Left colon (tissue), 2 donors: ENCODE data around the gene KRTAP2-4. TPM values are rescaled to one million over a fixed set of nuclear protein-coding genes. Genes with fewer than 3 reads are reported as not detected.
"Not testable (repeated sequence)": the region's sequence is repeated elsewhere in the genome, so short reads cannot be mapped to it uniquely, and the experiment has no call there.

Source experiments
- ATAC-seq: fragments of 200-7000 bp; cut with Tn5 transposase; one replicate; pipeline ENCODE4 v1.9.1; 2020; ENCODE audit warnings: mild to moderate bottlenecking, moderate library complexity
- DNase-seq, 2 donors: peaks; one replicate each; pipeline ENCODE4 v3.0.0-alpha.2; 2020
- intact Hi-C, 2 donors: fragments of 100-400 bp; cut with DNase I in 1 of 2; cut with micrococcal nuclease in 1 of 2; formaldehyde crosslinking; loops; one replicate each; pipeline versions ENCODE4 v1.11.2 to v1.14.0; 2022; cut with DNase I, micrococcal nuclease
- total RNA-seq, 2 donors: library from RNA; stranded (reverse); fragmentation: NEBNext Ultra II Directional; extraction: Animal tissue kit (Norgen Biotek cat#: 25700); gene quantifications; one replicate each; pipeline ENCODE4 v1.2.1, GENCODE V29; 2021
- donor health status: DM: no; HTN: no; CAD: no.
- donor health status: DM: yes; HTN: yes; CAD: no.

Gene KRTAP2-4
- total RNA-seq, 2 donors from 2014 or later: not detected

DNA sequence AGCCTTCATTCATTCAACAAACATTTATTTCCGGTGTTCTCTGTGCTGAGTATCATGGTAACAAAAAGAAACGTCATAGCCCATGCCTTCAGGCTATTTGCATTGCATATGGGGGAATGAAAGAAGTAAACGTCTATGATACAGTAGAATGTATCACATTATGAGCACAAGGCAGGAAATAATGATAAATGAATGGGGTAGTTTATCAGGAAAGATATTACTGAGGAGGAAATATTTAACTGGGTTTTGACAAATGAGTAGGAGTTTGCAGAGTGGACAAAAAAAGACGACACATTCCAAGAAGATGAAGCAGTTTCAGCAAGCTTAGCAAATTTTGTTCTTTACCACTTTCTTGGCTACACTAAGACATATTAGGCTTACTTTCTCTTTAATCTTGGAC is 16.9 kb upstream of the KRTAP2-4 start:
- no peak for DNase-seq
- ATAC-seq: no peak
- intact Hi-C loops: no loop called here

DNA sequence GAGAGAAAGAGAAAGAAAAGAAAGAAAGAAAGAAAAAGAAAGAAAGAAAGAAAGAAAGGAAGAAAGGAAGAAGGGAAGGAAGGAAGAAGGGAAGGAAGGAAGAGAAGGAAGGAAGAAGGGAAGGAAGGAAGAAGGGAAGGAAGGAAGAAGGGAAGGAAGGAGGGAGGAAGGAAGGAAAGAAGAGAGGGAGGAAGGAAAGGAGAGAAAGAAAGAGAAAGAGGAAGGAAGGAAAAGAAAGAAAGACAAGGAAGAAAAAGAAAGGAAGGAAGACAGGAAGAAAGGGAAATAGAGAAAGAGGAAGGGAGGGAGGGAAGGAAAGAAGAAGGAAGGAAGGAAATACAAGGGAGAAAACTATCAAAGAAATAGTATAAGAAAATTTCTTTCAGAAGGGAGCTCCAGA is 11.1 kb upstream of the KRTAP2-4 start:
- DNase-seq: no peak
- no peak for ATAC-seq
- intact Hi-C loops: no loop called here

DNA sequence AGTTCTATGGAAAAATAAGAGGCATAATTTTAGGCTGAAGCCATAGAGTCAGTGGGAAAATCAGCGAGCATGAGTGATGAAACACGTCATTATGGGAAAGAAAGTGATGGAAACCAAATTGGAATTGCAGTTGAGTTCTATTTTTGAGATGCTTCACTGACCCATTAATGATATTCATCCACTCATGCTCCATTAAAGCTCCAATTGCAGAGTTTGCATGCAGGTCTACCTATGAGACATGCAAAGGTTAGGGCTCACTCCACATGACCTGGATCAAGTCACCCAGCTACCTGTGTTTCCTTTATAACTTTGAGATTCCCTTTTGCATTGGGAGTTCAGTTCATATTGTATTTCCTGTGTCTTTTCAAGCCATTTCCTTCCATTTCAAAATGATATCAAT is 8.0 kb upstream of the KRTAP2-4 start:
- ATAC-seq (no peak), DNase-seq (no peak)
- intact Hi-C loops: no loop called here

DNA sequence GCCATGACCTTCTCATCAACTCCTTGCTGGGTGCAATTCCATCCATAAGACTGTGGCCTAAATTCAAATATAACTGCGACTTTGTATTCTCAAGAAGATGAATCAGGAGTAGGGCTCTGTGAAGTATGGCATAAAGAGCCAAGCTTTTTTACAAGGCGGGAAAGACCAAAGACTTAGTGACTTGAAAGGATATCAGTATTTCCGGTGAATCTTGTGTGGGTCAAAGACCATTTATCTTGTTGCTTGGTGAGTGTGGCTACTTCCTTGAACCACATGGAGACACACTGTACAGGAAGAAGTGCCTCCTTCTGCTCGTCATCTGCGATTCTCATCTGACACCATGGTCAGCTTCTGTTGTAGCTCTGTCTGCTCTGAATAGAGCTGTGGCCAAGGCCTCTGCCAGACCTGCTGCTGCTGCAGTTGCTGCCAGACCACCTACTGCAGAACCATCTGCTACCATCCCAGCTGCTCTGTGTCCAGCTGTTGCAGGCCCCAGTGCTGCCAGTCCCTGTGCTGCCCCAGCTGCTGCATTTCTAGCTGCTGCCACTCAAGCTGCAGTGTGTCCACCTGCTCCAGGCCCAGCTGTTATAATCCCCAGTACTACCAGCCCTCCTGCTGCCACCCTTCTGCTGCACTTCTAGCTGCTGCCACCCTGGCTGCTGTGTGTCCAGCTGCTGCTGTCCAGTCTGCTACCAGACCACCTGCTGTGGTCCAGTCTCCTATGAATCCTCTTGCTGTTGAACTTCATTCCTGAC is 6.1 kb upstream of the KRTAP2-4 start:
- ATAC-seq (no peak), DNase-seq (no peak)
- intact Hi-C loops: no loop called here

DNA sequence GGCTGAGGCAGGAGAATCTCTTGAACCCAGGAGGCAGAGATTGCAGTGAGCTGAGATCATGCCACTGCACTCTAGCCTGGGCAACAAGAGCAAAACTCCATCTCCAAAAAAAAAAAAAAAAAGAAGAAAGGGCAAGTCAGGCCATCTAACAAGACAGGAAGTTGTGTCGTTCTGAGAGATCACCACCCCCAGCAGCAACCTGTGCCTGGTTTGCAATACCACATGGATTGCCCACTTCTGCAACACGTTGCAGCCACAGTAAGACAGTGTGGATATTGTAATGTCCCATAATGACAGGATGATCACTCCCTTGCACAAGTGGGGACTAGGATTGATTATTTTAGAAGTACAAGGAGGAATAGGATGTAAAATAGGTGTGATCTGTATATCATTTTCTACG is 3.4 kb upstream of the KRTAP2-4 start:
- intact Hi-C loops: no loop called here
- ATAC-seq (no peak), DNase-seq (no peak)

DNA sequence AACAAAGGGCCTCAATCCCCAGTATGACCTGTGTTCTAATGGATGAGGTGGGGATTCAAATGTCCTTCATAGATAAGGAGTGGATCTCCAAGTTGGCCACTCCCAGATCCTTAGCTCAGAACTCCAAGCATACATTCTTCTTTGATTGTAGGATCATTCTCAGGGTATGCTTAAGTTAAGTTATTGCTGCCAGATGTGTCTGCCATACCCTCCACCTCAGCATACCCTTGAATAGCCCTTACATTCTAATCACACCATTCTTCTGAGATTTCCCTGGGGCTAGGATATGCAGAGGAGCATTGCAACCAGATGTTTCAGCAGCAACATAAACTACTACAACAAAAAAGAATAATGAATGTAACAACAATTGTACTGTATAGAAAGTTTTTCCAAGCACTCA is 1.6 kb upstream of the KRTAP2-4 start:
- DNase-seq (no peak), ATAC-seq (no peak)
- intact Hi-C loops: no loop called here

DNA sequence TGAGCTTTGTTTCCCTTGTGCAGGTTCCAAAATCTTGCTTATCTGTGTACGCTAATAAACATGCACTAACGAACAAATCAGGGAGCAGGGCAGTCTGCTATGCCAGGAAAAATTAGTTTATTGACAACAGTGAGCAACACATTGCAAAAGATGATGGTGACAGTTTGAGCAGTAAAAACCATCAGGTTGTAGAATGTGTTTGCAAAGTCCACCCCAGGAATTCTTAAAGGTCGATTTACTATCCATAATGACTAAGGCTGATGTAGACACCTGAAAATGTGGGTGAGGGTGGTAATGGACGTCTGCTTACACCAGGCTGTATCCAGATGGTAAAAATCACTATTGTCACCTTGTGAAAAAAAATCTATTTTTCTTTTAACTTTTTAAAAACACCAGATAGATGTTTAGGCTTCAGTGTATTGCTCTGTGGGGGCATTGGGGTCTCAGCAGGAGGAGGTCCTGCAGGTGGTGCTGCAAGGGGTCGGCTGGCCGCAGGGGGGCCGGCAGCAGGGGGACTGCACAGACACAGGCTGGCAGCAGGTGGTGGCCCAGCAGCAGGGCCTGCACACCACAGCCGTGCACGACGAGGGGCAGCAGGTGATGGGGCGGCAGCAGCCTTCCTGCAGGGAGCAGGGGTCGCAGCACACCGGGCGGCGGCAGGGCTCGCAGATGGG is 526 bp downstream of the KRTAP2-4 start:
- intact Hi-C loops, ATAC-seq, DNase-seq: not testable (repeated sequence)

DNA sequence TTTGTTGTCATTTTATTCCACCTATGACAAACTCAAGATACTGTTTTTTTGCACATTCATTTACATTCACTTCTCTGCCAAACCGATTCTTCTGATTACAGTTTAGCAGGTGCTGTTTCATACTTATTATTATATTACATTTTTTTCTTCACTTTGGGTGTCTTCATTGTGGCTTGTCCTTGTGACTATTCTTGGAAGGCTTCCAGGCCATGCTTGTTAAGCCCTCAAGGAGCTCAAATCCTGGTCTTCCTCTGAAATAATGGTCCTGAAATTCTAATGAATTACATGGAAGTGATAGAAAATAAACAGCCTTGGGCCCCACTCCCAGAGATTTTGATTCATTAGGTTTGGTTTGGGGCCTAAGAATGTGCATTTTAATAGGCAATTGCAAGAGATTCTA is 1.4 kb downstream of the KRTAP2-4 start:
- ATAC-seq (no peak), DNase-seq (no peak)
- intact Hi-C loops: no loop called here

DNA sequence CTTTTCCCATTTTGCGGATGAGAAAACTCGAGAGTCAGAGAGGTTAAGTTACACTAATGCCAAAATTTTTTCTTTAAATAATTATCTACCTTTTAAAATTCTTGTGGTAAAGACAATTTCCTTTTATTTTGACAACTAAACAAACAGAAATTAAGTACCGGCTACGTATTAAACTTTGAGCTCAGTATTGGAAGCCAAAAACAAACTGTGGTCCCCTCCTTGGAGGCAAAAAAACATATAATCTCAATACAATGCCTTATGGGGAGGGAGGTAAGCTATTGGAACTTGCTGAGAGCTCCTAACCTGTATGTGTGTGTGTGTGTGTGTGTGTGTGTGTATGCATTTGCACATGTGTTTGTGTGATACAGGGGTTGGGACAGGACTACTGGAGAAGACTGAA is 2.2 kb downstream of the KRTAP2-4 start:
- intact Hi-C loops: no loop called here
- DNase-seq (no peak), ATAC-seq (no peak)

DNA sequence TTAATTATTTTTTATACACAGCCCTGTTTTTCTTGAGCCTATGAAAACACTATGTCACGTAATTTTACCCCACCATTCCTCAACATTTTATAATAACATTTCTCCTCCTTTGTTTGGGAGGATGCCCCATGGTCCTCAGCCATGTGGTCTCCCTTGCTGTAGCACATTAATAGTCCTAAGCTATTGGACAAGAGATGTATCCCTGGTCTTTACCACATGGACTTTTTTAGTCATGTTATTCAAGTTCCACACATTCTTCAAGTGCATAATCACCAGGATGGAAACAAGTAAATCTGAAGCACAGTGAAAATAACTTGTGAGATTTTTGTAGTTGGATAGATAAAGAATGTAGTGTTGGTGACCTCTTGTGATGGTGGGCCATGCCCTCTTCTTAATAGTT is 3.7 kb downstream of the KRTAP2-4 start:
- intact Hi-C loops: no loop called here
- ATAC-seq (no peak), DNase-seq (no peak)

DNA sequence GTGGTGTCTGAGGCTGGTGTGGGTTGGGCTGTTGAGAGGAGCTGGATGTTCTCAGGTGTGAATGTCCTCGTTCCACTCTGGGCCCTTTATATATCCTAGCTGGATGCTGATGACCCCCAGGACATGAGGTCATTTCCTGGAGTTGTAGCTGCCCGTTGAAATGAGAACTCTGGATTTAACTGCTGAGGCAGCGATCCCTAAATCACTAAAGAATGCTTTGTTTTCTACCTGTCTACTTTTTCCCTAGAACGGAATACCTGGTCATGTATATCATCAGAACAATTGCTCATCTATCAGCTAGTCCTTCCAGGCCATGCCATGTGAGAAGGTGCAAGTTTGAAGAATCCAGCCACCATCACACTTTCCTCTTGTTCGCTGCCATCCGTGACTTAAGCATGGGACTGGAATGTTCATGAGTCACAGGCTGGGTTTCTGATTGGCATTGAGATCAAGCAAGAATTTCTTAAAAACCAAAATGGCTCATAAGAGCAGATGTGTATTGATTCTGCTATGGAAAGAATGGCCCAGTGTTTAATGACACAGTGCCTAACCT is 5.6 kb downstream of the KRTAP2-4 start, which contains the start of gene KRTAP2-3:
Gene KRTAP2-3 (minus strand): TSS at position 63 of the 553 bp plus-strand sequence. CDS start 64 bp downstream, outside the sequence.
- intact Hi-C loops: no loop called here
- no peak for ATAC-seq
- no peak for DNase-seq

DNA sequence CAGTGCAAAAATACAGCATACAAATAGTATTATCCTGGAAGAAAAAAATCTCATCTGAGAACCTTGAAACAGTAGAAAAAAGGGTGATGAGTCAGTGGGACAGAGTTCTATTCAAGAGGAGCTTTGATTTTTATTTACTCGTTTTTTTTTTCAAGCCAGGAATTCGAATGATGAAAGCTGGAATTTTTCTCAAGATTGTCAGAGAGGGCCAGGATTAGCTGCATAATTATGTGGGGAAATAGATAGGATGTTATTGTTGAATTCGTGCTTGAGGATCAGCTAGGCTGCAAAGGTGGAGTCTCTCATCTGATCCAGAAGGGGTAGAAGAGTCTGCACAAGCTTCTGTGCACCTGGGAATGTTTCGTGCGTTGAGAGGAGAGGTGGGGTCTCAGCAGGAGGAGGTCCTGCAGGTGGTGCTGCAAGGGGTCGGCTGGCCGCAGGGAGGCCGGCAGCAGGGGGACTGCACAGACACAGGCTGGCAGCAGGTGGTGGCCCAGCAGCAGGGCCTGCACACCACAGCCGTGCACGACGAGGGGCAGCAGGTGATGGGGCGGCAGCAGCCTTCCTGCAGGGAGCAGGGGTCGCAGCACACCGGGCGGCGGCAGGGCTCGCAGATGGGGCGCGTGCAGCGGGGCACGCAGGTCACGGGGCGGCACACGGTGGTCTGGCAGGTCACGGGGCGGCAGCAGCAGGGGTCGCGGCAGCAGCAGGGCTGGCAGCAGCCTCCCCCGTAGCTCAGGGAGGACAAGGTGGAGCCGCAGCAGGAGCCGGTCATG is 6.2 kb downstream of the KRTAP2-4 start:
- intact Hi-C loops, DNase-seq, ATAC-seq: not testable (repeated sequence)

DNA sequence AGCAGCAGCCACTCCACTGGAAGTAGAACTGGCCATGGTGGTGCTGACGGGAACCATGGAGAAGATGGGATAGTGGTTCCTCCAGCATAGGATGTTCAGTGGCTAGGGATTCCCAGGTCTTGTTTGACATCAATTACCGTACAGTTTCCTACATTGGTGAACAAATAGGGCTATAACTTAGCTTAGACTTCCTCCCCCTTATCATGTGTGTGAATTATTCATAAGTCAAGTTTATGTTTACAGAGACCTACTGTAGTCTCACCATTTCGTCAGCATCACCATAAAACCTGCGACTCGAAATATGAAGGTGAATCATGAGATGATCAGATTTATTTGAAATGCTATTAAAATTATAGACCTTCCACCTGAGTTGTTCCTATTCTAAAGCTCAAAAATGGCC is 6.9 kb downstream of the KRTAP2-4 start:
- no peak for ATAC-seq
- intact Hi-C loops: no loop called here

DNA sequence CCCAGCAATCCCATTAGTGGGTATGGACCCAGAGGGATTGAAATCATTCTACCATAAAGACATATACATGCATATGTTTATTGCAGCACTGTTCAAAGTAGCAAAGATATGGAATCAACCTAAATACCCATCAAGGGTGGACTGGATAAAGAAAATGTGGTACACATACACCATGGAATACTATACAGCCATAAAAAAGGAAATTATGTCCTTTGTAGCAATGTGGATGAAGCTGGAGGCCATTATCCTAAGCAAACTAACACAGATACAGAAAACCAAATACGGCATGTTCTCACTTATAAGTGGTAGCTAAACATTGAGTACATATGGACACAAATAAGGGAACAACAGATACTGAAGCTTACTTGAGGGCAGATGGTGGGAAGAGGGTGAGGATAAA is 8.1 kb downstream of the KRTAP2-4 start:
- intact Hi-C loops: no loop called here

More for the DNA sequence above, 6.9 kb downstream of the KRTAP2-4 start:
- DNase-seq: no peak

DNA sequence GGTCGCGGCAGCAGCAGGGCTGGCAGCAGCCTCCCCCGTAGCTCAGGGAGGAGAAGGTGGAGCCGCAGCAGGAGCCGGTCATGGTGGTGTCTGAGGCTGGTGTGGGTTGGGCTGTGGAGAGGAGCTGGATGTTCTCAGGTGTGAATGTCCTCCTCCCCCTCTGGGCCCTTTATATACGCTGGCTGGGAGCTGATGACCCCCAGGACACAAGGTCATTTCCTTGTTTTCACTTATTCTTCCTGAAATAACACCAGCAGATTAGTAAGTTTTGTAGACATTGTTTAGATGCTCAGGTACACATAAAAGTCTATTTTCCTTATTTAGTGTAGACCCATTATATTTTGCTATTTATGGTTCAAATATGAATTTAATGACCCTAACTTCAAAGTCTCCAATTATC is 10.5 kb downstream of the KRTAP2-4 start, which contains the start of gene KRTAP2-2:
Gene KRTAP2-2 (minus strand): TSS at position 101 of the 400 bp plus-strand sequence. CDS start 19 bp downstream, at position 82.
- ATAC-seq, DNase-seq, intact Hi-C loops: not testable (repeated sequence)

More for the DNA sequence above, 8.1 kb downstream of the KRTAP2-4 start:
- ATAC-seq (no peak), DNase-seq (no peak)

DNA sequence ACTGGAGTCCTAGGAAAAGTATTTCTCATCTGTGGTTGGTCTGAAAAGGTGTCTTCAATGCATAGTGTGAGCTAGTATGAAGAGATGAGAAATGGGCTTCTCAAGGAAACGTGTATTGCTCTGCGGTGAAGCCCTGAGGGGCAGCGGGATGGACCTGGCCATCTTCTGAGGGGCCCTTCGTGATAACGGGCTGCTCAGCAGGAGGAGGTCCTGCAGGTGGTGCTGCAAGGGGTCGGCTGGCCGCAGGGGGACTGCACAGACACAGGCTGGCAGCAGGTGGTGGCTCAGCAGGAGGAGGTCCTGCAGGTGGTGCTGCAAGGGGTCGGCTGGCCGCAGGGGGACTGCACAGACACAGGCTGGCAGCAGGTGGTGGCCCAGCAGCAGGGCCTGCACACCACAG is 11.1 kb downstream of the KRTAP2-4 start:
- ATAC-seq, DNase-seq, intact Hi-C loops: not testable (repeated sequence)

DNA sequence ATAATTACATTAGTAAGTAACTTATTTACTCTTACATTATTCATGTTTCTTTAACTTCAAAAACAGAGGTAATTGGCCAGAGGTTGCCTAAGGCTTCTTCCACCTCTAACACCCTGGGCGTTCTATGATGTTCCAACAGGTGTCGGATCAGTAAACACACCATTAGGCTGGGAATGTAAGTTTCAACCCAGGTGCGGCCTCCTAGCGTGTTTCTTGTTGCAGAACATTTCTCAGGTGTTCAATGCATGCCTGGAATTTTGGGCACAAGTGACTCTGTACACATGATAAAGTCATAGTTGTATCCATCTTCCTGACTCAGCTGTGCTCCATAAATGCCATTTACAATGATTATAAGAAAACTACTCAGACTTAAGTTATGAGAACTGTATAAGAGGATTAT is 11.7 kb downstream of the KRTAP2-4 start:
- ATAC-seq (no peak), DNase-seq (no peak)
- intact Hi-C loops: no loop called here

DNA sequence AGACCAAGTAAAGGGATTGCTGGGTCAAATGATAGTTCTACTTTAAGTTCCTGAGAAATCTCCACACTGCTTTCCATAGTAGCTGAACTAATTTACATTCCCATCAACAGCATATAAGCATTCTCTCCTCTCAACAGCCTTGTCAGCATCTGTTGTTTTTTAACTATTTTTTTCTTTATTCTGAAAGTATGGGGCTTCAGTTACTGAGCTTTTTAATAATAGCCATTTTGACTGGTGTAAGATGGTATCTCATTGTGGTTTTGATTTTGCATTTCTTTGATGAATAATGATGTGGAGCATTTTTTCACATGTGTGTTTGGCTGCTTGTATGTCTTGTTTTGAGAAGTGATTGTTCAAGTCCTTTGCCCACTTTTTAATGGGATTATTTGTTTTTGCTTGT is 13.1 kb downstream of the KRTAP2-4 start:
- DNase-seq (no peak), ATAC-seq (no peak)
- intact Hi-C loops: no loop called here

DNA sequence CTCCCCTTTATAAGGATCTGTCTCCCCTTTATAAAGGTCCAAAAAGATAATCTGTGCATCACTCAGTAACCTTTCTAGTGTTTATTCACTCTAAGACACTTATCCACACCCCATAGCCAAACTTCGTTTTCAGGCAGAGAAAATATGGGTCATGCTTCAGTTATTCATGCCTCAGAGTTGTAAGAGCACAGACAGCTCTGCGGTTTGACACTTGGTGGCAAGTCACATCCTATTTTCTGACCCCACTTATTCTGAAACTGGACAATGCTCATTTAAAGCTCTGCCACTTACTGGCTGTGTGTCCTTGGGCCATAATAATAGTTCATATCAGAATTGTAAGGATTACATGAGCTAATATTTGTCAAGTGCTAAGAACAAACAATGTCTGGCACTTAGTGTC is 16.6 kb downstream of the KRTAP2-4 start:
- ATAC-seq (no peak), DNase-seq (no peak)
- intact Hi-C loops: no loop called here
